NB4 (cell line): ENCODE data around the gene DRAM1.
"Not testable (repeated sequence)": the region's sequence is repeated elsewhere in the genome, so short reads cannot be mapped to it uniquely, and the experiment has no call there.

ENCODE experiments used
- DNase-seq: peaks from one replicate; pipeline ENCODE4 v3.0.0; 2010; ENCODE audit warnings: low read depth
- H3K4me3 ChIP-seq: one replicate; pipeline ENCODE4 v1.5.1; 2011; ENCODE audit warnings: mild to moderate bottlenecking, low read depth, low read length, moderate library complexity
- MYC ChIP-seq: IDR thresholded peaks from 2 replicates; pipeline ENCODE4 v1.6.1; 2011; ENCODE audit warnings: low read depth, low read length
- POLR2A ChIP-seq: IDR thresholded peaks from 2 replicates; pipeline ENCODE4 v1.6.1; 2011; ENCODE audit warnings: mild to moderate bottlenecking; ENCODE audit not compliant: insufficient read length; ENCODE audit errors: extremely low read depth
- TF ChIP-seq, protein P1 (sequence below): IDR thresholded peaks from 2 replicates; pipeline ENCODE4 v1.6.1; 2011; ENCODE audit warnings: low read depth, low read length
- TF ChIP-seq, protein P2 (sequence below): IDR thresholded peaks from one replicate; pipeline ENCODE4 v1.5.1; 2012; ENCODE audit warnings: low read depth, low read length

The DRAM1 gene

DNA sequence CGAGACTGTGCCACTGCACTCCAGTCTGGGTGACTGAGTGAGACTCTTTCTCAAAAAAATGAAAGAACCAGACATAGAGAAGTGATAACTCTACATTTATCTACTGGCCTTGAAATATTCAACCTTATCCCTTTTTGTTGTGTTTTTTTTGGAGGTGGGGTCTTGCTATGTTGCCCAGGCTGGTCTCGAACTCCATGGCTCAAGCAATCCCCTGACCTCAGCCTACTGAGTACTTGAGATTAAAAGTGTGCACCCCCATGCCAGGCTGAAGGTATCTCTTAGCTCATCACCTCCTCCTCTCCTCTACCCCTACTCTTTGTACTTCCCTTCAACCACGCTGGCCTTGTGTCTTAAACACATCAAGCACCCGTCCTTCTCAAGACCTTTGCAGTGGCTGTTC lies 3.8 kb downstream of the DRAM1 start:
- TF ChIP-seq, protein P1, sequence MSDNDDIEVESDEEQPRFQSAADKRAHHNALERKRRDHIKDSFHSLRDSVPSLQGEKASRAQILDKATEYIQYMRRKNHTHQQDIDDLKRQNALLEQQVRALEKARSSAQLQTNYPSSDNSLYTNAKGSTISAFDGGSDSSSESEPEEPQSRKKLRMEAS = no peak
- TF ChIP-seq, protein P2, sequence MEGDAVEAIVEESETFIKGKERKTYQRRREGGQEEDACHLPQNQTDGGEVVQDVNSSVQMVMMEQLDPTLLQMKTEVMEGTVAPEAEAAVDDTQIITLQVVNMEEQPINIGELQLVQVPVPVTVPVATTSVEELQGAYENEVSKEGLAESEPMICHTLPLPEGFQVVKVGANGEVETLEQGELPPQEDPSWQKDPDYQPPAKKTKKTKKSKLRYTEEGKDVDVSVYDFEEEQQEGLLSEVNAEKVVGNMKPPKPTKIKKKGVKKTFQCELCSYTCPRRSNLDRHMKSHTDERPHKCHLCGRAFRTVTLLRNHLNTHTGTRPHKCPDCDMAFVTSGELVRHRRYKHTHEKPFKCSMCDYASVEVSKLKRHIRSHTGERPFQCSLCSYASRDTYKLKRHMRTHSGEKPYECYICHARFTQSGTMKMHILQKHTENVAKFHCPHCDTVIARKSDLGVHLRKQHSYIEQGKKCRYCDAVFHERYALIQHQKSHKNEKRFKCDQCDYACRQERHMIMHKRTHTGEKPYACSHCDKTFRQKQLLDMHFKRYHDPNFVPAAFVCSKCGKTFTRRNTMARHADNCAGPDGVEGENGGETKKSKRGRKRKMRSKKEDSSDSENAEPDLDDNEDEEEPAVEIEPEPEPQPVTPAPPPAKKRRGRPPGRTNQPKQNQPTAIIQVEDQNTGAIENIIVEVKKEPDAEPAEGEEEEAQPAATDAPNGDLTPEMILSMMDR = no peak
- TF ChIP-seq MYC (no peak), POLR2A (no peak)
- no peak for DNase-seq
- no peak overlapping the region for H3K4me3 ChIP-seq

DNA sequence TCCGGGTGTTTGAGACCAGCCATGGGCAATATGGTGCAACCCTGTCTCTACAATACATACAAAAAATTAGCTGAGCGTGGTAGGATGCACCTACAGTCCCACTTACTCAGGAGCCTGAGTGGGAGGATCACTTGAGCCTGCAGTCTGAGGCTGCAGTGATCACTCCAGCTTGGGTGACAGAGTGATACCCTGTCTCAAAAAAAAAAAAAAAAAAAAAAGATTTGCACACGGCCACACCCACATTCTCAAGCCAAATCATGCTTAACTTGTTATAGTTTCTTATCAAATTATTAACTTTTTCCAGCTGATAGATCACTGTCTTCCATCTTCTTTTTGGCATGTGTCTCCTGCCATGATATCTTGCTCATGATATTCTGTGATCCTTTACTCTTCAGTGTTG lies 6.8 kb downstream of the DRAM1 start:
- DNase-seq = no peak
- TF ChIP-seq MYC = no peak
- TF ChIP-seq POLR2A = no peak
- TF ChIP-seq, protein P1 = no peak
- TF ChIP-seq, protein P2 = no peak
- H3K4me3 ChIP-seq = no peak overlapping the region

DNA sequence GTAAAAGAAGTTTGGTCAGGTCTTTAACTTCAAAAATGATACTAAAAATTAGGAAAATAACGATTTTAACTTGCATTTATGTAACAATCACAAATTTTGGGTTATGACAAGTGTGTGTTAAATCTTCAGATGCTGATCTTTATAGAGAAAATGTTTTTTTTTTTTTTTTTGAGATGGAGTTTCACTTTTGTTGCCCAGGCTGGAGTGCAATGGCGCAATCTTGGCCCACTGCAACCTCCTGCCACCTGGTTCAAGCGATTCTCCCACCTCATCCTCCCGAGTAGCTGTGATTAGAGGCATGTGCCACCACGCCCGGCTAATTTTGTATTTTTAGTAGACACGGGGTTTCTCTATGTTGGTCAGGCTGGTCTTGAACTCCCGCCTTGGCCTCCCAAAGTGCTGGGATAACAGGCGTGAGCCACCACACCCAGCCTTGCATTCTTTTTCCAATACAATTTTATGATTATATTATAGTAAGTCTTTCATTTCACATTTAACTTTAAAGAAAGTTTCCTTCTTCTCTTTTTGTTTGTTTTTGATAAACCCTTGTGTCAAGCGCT lies 7.5 kb downstream of the DRAM1 start:
- not testable (repeated sequence) for DNase-seq, H3K4me3 ChIP-seq

DNA sequence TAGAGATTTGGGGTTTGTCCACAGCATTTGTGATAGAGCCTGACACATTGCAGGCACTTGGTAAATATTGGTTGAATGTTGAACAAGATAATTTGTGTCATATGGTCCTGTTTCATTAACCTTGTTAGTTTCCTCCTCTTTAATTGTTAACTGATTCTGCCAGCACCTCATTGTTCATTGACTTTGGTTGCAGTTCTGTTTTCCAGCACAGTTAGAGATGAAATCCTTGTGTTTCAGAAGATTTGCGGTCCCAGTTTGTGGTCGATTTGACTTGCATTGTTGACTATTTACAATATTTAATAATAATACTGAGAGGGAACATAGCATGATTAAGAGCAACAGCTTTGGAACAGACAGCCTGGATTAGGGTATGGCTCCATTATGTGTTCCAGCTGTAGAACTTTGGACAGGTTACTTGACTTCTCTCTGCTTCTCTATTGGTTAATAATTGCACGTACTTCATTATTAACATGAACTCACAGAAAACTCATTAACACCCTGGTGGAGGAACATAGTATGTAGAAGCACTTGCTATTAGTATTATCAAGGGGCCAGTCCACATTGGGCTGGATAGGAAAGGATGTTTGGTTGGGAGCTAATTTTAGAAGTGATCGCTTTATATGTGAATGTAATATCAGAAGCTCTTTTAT lies 8.7 kb downstream of the DRAM1 start:
- no peak for TF ChIP-seq MYC
- TF ChIP-seq, protein P1 = no peak
- TF ChIP-seq, protein P2 = no peak
- TF ChIP-seq POLR2A = no peak
- no peak for DNase-seq
- no peak overlapping the region for H3K4me3 ChIP-seq

DNA sequence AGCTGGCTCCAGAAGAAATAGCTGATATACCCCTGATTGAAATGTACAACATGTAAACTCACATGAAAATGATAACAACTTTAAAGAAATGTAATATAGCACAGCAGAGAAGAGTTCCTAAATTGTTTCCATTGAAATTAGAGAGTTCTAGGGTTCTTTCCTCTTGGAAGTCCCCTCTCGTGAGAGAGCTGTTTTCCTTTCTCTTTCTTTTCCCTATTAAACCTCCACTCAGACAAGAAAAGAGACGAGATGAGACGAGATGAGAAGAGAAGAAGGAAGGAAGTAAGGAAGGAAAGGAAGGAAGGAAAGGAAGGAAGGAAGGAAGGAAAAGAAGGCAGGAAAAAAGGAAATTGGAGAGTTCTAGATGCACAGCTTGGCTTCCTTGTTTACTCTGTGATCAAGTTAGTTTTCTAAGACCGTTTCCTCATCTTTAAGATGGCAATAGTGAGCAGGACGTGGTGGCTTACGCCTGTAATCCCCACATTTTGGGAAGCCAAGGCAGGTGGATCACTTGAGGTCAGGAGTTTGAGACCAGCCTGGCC lies 11.9 kb downstream of the DRAM1 start:
- no peak overlapping the region for H3K4me3 ChIP-seq
- TF ChIP-seq, protein P2 = no peak
- TF ChIP-seq POLR2A (no peak), MYC (no peak)
- TF ChIP-seq, protein P1 = no peak
- no peak for DNase-seq

DNA sequence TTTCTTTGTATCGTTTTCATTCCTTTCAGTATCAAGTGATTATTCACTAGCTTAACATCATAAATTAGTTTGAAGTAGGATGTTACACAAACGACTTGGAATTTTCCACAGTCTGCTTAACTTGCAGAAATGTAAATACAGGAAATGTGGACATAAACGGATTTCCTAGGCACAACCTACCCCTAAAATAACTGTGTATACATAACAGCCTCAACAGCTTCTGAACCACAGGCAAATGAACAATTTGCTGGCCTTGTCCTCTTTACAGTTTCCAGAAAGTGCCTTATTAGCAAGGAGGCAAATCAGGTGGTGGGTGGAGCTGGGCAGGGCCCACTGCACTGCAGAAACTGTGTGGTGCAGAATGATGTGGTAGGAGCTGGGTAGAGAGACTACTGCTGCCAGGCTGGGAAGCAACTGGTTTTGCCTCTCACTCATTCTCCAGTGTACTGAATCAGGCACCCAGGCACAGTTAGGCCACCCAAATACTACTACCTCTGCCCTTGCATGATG lies 14.1 kb downstream of the DRAM1 start:
- peak overlapping the region; percentile 2 for H3K4me3 ChIP-seq
- peak; percentile 86 for DNase-seq
- TF ChIP-seq, protein P1 = no peak
- TF ChIP-seq, protein P2 = no peak
- TF ChIP-seq POLR2A (no peak), MYC (no peak)
